HFF-Myc (cell line): ENCODE measurements around the gene CCSAP.

Experiments
- DNase-seq: peaks from one replicate; pipeline ENCODE4 v3.0.0-alpha.2; 2011; ENCODE audit warnings: low read depth; ENCODE audit errors: extremely low read depth
- H3K4me3 ChIP-seq: replicated peaks from 2 replicates; pipeline ENCODE4 v1.5.1; 2011; ENCODE audit warnings: low read depth, mild to moderate bottlenecking, control low read depth, low read length
- CTCF ChIP-seq: IDR thresholded peaks from 2 replicates; pipeline ENCODE4 v1.5.1; 2012; ENCODE audit warnings: mild to moderate bottlenecking, low read depth, low read length, control low read depth; ENCODE audit errors: missing control alignments

The CCSAP gene

DNA sequence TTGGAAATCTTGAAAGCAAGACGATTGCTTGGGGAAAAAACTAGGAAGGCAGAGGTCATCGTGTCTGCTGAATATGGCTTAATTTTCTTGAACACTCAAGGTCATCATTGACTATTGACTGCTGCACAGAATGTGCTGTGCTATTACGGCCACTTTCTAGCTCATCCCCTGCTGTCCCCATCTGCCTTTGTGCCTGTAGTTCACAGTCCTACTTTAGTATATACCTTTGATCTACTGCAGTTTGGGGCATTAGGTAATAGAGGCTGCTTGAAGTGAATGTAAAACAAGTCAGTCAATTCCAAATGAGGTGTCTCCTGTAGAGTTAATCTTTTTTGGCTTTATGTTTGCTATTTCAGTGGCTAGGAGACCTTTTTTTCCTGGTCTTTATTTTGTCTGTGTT, 63.6 kb downstream of the CCSAP start:
- TF ChIP-seq CTCF: no peak
- H3K4me3 ChIP-seq: no peak overlapping the region
- DNase-seq: no peak

DNA sequence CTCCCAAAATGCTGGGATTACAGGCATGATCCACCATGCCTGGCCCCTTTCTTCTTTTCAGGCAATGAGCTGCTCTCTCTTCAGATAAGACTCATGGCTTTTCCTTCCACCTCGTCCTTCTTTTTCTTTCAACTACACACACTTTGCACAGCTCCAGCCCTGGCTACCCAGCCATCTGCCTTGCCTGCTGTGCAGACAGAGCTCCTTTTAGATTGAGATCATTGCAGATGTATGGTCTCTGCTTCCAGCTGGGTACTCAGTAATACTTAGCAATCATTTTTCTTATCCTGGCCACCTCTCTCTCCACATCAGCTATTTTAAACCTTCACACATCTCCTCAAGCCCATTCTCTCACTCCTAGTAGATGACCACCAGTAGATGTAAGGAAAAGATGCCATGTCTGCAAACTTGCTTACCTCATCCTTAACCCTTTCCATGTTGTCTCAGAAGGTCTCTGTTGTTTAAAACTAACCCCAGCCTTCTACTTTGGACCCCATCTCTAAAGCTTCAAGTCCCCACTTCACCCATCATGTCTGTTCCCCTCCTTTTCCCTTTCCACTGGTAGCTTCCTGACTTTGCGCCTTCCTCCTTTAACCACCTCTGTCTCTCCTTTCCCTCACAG, 64.6 kb downstream of the CCSAP start:
- no peak for TF ChIP-seq CTCF
- H3K4me3 ChIP-seq: no peak overlapping the region
- DNase-seq: no peak

DNA sequence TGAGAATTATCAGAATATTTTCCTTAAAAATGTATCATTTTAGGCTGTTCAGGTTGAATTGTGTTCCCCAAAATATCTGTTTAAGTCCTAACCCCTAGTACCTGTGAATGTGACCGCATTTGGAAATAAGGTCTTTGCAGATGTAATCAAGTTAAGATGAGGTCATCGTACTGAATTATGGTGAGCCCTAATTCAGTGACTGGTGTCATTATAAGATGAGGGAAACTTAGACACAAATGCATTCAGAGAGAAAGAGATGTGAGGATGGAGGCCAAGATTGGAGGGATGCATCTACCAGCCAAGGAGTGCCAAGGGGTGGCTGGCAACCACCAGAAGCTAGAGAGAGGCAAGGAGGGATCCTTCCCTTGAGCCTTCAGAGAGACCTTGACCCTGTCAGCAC, 67.8 kb downstream of the CCSAP start:
- H3K4me3 ChIP-seq: no peak overlapping the region
- no peak for DNase-seq
- no peak for TF ChIP-seq CTCF

GRCh38 chr1:229273507-229274232, 69.2 kb downstream of the CCSAP start:
- no peak for DNase-seq
- TF ChIP-seq CTCF: no peak
- no peak overlapping the region for H3K4me3 ChIP-seq

- TF ChIP-seq CTCF: no peak
- peak overlapping the region; percentile 74 for H3K4me3 ChIP-seq
- no peak for DNase-seq
Observed at GRCh38 chr1:229272164-229273158, 70.4 kb downstream of the CCSAP start.

- peak overlapping the region; percentile 74 for H3K4me3 ChIP-seq
- TF ChIP-seq CTCF: no peak
- no peak for DNase-seq
Observed at GRCh38 chr1:229271448-229272159, 71.2 kb downstream of the CCSAP start.
